C4-2B (cell line): ENCODE measurements around the gene STYXL2.

ENCODE experiments used
- H3K27ac ChIP-seq: fragments of 450-650 bp; 2 replicates; pipeline ENCODE4 v1.5.1; 2017
- ZFX ChIP-seq: fragments of 450-650 bp; IDR thresholded peaks from 2 replicates; pipeline ENCODE4 v1.6.1; 2017
- TF ChIP-seq, protein P1 (sequence below): fragments of 450-650 bp; conservative IDR thresholded peaks from 2 replicates; pipeline ENCODE4 v1.5.1; 2017; ENCODE audit warnings: mild to moderate bottlenecking

STYXL2 gene

DNA sequence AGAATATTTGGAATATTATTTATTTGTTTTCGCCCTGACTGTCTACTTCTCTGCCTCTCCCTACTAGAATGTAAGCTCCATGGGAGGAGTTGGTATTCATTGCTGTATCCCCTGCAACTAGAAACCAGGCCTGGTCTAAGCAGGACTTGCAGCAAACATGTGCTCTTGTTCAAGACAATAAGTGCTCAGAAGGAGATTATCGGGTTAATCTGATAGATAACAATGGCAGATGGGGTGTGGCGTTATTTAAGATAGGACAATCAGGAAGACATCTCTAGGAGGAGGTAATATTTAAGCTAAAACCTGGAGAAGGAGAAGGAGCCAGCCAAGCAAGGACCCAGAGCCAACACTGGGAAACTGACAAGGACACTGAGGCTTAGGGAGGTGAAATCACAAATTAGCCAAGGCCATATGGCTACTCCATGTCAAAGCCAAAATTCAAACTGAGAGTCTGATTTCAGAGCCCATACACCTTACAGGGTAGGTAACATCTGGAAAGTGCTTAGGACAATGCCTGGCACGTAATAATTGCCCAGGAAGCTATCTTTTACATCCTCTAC lies 41.5 kb downstream of the STYXL2 start:
- H3K27ac ChIP-seq, result no peak overlapping the region
- no peak for TF ChIP-seq ZFX
- TF ChIP-seq, protein P1, sequence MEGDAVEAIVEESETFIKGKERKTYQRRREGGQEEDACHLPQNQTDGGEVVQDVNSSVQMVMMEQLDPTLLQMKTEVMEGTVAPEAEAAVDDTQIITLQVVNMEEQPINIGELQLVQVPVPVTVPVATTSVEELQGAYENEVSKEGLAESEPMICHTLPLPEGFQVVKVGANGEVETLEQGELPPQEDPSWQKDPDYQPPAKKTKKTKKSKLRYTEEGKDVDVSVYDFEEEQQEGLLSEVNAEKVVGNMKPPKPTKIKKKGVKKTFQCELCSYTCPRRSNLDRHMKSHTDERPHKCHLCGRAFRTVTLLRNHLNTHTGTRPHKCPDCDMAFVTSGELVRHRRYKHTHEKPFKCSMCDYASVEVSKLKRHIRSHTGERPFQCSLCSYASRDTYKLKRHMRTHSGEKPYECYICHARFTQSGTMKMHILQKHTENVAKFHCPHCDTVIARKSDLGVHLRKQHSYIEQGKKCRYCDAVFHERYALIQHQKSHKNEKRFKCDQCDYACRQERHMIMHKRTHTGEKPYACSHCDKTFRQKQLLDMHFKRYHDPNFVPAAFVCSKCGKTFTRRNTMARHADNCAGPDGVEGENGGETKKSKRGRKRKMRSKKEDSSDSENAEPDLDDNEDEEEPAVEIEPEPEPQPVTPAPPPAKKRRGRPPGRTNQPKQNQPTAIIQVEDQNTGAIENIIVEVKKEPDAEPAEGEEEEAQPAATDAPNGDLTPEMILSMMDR, result no peak

DNA sequence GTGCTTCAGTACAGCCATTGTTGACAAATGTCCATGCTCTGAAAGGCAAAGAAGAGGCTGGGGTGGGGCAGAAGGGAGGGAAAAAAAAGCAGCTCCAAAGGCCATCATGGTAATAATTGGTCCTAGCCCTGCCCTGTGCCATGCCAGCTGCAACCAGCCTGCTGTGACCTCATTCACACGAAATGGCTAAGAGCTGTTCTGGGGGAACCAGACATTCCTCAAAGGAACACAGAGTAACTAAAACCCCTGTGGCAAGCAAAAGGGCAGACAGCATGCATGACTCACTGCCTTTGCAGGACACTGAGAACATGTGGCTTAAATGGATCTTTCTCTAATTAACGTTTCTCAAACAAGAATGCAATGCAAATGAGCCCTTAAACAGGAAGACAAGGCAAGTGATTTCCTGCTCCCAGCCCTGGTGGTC lies 42.3 kb downstream of the STYXL2 start:
- TF ChIP-seq, protein P1, result no peak
- no peak for TF ChIP-seq ZFX
- H3K27ac ChIP-seq, result no peak overlapping the region

- H3K27ac ChIP-seq, result no peak overlapping the region
- TF ChIP-seq, protein P1, result no peak
- TF ChIP-seq ZFX, result no peak
Observed at GRCh38 chr1:167136806-167137205, 42.9 kb downstream of the STYXL2 start.

- TF ChIP-seq, protein P1, result no peak
- no peak for TF ChIP-seq ZFX
- no peak overlapping the region for H3K27ac ChIP-seq
Observed at GRCh38 chr1:167137332-167137781, 43.5 kb downstream of the STYXL2 start.

GRCh38 chr1:167137793-167138510 lies 44.1 kb downstream of the STYXL2 start:
- TF ChIP-seq, protein P1, result no peak
- no peak for TF ChIP-seq ZFX
- H3K27ac ChIP-seq, result no peak overlapping the region

DNA sequence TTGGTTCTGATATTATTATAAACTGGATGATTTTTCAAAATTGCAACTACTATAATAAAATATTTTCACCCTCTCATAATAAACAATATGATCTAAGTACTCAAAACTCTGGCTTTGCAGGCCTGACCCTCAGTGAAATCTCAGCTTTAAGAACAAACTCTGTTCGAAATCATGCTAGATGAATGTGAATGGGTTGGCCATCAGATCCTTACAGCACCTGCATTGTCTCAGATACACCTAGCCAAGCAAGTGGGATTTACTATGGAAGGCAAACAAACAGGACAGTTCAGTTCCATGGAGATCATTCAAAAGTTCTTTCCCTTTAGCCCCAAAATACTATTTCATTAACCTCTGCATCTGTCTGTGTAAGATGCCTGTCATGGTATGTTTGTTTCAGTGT lies 44.8 kb downstream of the STYXL2 start:
- no peak for TF ChIP-seq ZFX
- TF ChIP-seq, protein P1, result no peak
- no peak overlapping the region for H3K27ac ChIP-seq

DNA sequence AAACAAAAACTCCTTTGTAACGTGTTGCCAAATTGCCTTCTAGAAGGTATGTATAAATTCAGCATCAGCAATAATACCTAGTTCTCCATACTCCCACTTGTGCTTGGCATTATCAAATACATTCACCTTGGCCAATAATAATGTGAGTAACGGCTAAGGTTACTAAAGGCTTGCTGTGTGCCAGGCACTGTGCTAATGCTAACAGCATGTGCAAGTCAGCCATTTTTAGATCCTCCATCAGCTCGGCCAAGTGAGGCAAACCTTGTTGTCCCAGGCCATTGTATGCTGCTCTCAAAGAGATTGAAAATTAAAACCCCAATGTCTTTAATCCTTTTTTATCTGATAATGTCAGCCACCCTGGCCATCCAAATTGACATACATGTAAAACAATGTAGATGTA lies 48.1 kb downstream of the STYXL2 start:
- no peak for TF ChIP-seq ZFX
- TF ChIP-seq, protein P1, result no peak
- no peak overlapping the region for H3K27ac ChIP-seq
